ENCODE data around the gene UCK1. TPM values are rescaled to one million over a fixed set of nuclear protein-coding genes. Genes with fewer than 3 reads are reported as not detected.

UCK1 gene
- polyA plus RNA-seq, 1 donor (not counting 4 experiments of a cell fraction or from before 2014, with no cell fraction given), result 15.4 TPM

DNA sequence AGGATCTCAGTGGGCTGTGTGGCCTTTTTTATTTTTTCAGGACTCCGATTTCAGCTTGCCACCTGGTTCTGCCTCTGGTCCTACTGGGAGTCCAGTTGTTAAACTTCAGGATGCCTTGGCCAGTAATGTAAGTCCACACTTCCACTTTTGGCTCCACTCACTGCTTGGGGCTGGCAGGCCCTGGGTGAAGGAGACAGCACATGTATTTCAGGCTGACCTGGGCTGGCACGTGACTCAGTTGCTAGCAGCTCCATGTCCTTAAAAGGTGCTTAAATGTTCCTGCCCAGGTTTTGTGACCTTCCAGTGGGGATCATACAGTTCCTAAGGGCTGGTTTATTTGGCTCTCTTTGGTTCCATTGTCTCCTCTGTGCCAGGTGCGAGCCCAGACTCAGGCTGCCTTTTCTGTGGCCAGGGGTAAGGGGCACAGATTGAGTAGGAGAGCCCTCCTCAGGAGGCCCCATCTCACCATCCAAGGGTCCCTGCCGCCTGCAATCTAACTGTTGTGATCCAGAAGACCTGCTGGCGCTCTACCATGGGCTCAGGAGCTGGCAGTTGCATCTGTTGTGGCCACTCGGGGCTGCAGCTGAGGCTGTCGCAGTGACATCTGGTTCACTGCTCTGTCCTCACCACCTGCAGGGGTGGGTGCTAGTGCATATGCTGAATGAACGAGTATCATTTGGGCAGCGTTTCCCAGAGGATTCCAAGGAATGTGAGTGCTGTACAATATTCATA lies 47.6 kb downstream of the UCK1 start:
- H3K27ac ChIP-seq (ENCODE audit: control insufficient read depth, insufficient read depth, low read length), result no peak overlapping the region
- no peak overlapping the region for H2AFZ ChIP-seq (ENCODE audit: control insufficient read depth, low read length)
- DNase-seq (ENCODE audit: low read depth, low spot score), result no peak
- H3K9ac ChIP-seq (ENCODE audit: control insufficient read depth, extremely low read depth, insufficient read depth, low read length), result no peak overlapping the region
- H3K9me3 ChIP-seq (ENCODE audit: control insufficient read depth, low read depth, low read length), result no peaks in the 10 kb centered on the region
- H3K4me3 ChIP-seq (ENCODE audit: control insufficient read depth in 2 of 3, extremely low read depth in 1 of 3, insufficient read depth in 2 of 3, low read depth in 1 of 3, low read length in 3 of 3), result no peak overlapping the region
- peaks cover 72 to 74% of the 10 kb centered on the region in 2 experiments for H3K36me3 ChIP-seq (ENCODE audit: control insufficient read depth in 2 of 2, extremely low read depth in 1 of 2, insufficient read depth in 2 of 2, low read length in 2 of 2)
- no peaks in the 10 kb centered on the region for H3K9me1 ChIP-seq (ENCODE audit: control insufficient read depth, extremely low read depth, insufficient read depth, low read length)
- H3K4me1 ChIP-seq (ENCODE audit: control insufficient read depth, extremely low read depth, insufficient read depth, low read length), result peaks cover 4% of the 10 kb centered on the region
- H3K4me2 ChIP-seq (ENCODE audit: control insufficient read depth, extremely low read depth, insufficient read depth, low read depth, low read length), result no peak overlapping the region
- H3K79me2 ChIP-seq (ENCODE audit: control insufficient read depth, insufficient read depth, low read length), result peaks cover 7% of the 10 kb centered on the region
- H3K27me3 ChIP-seq (ENCODE audit: control insufficient read depth, extremely low read depth, insufficient read depth, low read length), result no peaks in the 10 kb centered on the region
- no peak for FAIRE-seq
- TF ChIP-seq, protein P1, sequence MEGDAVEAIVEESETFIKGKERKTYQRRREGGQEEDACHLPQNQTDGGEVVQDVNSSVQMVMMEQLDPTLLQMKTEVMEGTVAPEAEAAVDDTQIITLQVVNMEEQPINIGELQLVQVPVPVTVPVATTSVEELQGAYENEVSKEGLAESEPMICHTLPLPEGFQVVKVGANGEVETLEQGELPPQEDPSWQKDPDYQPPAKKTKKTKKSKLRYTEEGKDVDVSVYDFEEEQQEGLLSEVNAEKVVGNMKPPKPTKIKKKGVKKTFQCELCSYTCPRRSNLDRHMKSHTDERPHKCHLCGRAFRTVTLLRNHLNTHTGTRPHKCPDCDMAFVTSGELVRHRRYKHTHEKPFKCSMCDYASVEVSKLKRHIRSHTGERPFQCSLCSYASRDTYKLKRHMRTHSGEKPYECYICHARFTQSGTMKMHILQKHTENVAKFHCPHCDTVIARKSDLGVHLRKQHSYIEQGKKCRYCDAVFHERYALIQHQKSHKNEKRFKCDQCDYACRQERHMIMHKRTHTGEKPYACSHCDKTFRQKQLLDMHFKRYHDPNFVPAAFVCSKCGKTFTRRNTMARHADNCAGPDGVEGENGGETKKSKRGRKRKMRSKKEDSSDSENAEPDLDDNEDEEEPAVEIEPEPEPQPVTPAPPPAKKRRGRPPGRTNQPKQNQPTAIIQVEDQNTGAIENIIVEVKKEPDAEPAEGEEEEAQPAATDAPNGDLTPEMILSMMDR (optimal IDR thresholded peaks at IDR 0.05 in 1 of 3, IDR thresholded peaks at IDR 0.05 in 1 of 3, conservative IDR thresholded peaks at IDR 0.05 in 1 of 3; ENCODE audit: extremely low read depth in 1 of 3, insufficient read depth in 2 of 3, low read length in 3 of 3), result no peak
- no peak for TF ChIP-seq EZH2 (IDR thresholded peaks at IDR 0.05; ENCODE audit: low read length)
- H4K20me1 ChIP-seq (ENCODE audit: control insufficient read depth, extremely low read depth, insufficient read depth, low read length), result peaks cover 7% of the 10 kb centered on the region
- dilution Hi-C loops (cut with MboI; ENCODE audit: extremely low pct_ligation_motif_present, low sequenced_read_pairs), result no loop called here

DNA sequence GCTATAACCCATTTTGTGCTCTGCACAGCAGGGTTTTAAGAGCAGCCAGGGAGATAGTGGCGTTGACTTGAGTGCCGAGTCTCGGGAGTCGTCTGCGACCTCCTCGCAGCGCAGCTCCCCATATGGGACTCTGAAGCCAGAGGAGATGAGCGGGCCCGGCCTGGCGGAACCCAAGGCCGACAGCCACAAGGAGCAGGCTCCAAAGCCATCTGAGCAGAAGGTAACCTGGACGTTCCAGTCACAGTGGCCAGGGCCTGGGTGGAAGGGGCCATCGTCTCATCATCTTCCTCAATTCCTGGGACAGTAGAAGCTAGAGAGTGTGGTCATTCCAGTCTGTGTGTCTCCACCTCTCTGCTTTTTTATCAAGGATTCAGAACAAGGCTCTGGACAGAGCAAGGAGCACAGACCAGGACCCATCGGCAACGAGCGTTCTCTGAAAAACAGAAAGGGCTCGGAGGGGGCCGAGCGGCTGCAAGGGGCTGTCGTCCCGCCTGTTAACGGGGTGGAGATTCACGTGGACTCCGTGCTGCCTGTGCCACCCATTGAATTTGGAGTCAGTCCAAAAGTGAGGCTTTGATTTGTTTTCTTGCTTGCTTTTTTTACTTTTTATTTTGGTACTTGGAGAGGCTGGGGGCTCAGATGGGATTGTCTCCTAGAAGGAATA lies 48.6 kb downstream of the UCK1 start:
- Histone ChIP-seq H3K36me3 (ENCODE audit: control insufficient read depth in 2 of 2, extremely low read depth in 1 of 2, insufficient read depth in 2 of 2, low read length in 2 of 2) (peaks cover 72 to 73% of the 10 kb centered on the region in 2 experiments), H3K9ac (ENCODE audit: control insufficient read depth, extremely low read depth, insufficient read depth, low read length) (no peak overlapping the region), H4K20me1 (ENCODE audit: control insufficient read depth, extremely low read depth, insufficient read depth, low read length) (peaks cover 8% of the 10 kb centered on the region), H3K4me2 (ENCODE audit: control insufficient read depth, extremely low read depth, insufficient read depth, low read depth, low read length) (no peak overlapping the region), H3K9me3 (ENCODE audit: control insufficient read depth, low read depth, low read length) (no peaks in the 10 kb centered on the region), H3K27me3 (ENCODE audit: control insufficient read depth, extremely low read depth, insufficient read depth, low read length) (no peaks in the 10 kb centered on the region), H3K79me2 (ENCODE audit: control insufficient read depth, insufficient read depth, low read length) (peaks cover 8% of the 10 kb centered on the region), H3K27ac (ENCODE audit: control insufficient read depth, insufficient read depth, low read length) (no peak overlapping the region), H3K9me1 (ENCODE audit: control insufficient read depth, extremely low read depth, insufficient read depth, low read length) (no peaks in the 10 kb centered on the region), H3K4me3 (ENCODE audit: control insufficient read depth in 2 of 3, extremely low read depth in 1 of 3, insufficient read depth in 2 of 3, low read depth in 1 of 3, low read length in 3 of 3) (no peak overlapping the region), H3K4me1 (ENCODE audit: control insufficient read depth, extremely low read depth, insufficient read depth, low read length) (peaks cover 4% of the 10 kb centered on the region), H2AFZ (ENCODE audit: control insufficient read depth, low read length) (no peak overlapping the region)
- dilution Hi-C loops (cut with MboI; ENCODE audit: extremely low pct_ligation_motif_present, low sequenced_read_pairs), result no loop called here
- TF ChIP-seq EZH2 (IDR thresholded peaks at IDR 0.05; ENCODE audit: low read length), result no peak
- TF ChIP-seq, protein P1 (optimal IDR thresholded peaks at IDR 0.05 in 1 of 3, IDR thresholded peaks at IDR 0.05 in 1 of 3, conservative IDR thresholded peaks at IDR 0.05 in 1 of 3; ENCODE audit: extremely low read depth in 1 of 3, insufficient read depth in 2 of 3, low read length in 3 of 3), result no peak
- DNase-seq (ENCODE audit: low read depth, low spot score) (no peak), FAIRE-seq (no peak)

Data from keratinocyte (primary cell).